Embryonic facial prominence (tissue), 1 donor: ENCODE measurements around the gene SNX18.
"Not testable (repeated sequence)": the region's sequence is repeated elsewhere in the genome, so short reads cannot be mapped to it uniquely, and the experiment has no call there.

Experiments
- DNase-seq: peaks from one replicate; pipeline ENCODE4 v3.0.0-alpha.2; 2016; ENCODE audit errors: extremely low spot score

Gene SNX18

GRCh38 chr5:54518818-54519508 lies 1.4 kb downstream of the SNX18 start:
- no peak for DNase-seq

DNA sequence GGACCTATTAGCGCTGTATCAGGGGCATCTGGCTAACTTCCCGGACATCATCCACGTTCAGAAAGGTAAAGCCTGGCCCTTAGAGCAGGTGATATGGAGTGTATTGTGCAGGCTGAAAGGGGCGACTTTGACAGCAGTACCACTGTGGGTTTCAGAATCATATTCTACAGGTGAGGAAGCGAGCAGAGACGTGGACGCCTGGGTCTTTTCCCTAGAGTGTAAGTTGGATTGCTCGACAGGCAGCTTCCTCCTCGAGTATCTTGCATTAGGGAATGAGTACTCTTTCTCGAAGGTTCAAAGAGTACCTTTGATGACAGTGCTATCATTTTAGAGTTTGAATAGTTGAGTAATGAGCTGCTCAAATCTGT lies 1.9 kb downstream of the SNX18 start:
- no peak for DNase-seq

DNA sequence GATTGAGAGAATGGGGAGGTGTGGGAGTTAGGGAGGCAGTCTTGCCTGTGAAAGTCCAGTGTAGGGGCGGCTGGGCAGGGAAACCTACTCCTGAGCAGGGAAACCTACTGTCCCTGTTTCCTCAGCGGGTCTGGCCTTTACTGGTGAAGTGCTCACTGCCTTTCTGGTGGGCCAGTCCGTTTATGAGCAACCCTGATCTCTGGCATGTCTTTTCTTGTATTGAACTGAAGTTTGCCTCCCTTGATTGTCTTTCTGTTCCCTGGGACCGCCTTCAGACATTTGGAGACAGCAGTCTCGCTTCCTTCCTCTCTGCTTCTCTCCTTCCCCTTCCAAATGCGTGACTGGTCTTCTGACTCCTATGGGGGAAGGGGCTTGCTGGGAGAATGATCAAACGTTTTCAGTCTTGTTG lies 2.9 kb downstream of the SNX18 start:
- DNase-seq = no peak

DNA sequence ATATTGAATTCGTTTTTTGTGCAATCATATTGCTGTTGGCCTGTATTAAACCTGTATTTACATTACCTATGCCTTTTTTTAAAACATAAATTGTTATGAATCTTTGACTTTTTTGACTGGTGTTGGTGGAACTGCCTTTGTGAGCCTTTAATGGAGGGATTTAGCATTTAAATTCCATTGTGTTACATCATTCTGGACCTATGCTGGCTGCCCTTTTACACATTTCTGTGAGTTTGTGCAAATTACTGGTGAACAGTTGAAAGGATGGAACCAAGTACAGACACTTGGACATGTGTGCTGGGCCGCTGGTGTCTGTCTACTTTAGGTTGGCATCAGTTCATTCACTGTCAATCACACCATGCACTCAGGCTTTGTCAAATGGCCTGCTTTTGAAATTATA lies 3.4 kb downstream of the SNX18 start:
- DNase-seq = no peak

- no peak for DNase-seq
These were observed 4.4 kb downstream of the SNX18 start for GRCh38 chr5:54521856-54522479.

DNA sequence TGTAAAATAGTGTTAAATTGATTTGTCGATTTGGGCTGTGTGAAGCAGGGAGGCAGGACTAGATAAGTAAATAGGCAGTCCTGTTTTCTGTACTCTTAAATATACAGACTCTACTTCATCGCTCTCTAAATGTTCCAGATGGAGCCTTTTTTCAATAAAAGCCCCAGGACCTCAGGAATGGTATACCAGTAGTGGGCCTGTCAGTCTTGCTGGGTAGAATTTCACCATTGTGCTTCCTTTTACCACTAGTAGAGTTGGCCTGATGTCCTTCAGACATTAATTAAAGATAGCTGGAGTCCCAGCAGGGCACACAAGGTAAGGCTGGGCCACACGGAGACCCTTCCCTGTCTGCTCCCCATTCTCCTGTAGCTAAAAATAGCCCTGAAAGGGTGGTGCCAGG lies 6.0 kb downstream of the SNX18 start:
- no peak for DNase-seq

GRCh38 chr5:54524082-54524481 lies 6.5 kb downstream of the SNX18 start:
- DNase-seq = no peak

DNA sequence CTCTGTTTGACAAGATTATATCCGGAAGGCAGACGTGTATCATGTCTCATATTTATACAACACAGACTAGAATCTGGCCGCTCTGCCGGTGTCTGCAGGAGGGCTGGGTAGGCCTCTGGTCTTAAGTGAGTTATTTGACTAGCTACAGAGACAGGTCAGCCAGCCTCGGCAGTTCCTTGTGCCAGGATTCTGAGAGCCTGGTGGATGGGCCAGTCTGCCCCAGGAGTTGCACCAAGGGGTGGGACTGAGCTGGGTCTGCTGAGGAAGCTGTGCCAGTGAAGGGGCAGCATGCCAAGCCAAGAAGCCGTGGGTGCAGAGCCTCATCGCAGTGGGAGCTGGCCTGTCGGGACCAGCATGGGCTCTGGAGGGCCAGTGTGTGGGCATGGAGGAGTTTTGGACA lies 7.1 kb downstream of the SNX18 start:
- no peak for DNase-seq

- no peak for DNase-seq
These were observed 7.7 kb downstream of the SNX18 start for GRCh38 chr5:54525261-54525660.

DNA sequence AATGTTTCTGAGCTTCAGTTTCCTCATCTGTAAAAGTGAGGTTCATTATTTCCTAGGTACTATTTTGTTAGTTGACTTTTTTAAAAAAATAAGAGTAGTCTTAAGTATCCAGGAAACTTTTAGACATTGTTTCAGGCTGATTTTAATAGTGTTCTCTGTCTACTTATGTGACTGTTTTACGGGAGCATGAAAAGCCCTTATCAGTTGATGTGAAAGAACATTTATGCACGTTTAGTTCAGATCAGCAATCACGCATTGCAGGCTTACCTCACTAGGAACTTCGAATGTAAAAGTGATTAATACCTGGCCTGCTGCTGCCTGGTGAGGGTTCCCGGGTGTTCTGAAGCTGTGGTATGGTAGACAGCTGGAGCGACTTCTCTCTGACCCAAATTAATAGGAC lies 8.1 kb downstream of the SNX18 start:
- no peak for DNase-seq

GRCh38 chr5:54526604-54527288 lies 9.2 kb downstream of the SNX18 start:
- no peak for DNase-seq

DNA sequence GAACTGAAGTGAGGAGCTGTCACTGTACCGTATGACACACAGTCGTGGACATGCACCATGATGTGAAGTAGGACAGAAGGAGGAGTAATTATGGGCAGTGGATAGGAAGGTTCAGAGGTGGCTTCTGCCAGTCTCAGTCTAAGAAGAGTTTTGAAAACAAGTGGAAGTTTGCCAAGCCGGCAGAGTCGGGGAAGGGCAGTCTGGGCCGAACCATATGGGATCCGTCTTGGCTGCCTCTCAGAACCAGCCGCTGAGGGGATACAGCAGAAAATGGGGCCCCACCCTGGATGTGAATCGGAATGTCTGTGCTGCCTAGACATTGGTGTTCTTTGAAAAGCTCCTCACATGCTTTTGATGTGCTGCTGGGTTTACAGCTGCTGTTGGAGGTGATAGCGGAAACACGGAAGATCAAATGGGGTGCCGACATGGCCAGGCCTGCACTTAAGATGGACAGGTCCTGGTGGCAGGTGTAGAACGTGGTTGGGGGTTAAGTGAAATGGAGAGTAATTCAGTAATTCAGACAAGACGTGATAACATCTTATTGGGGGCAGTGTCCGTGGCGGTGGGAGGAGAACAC lies 11.2 kb downstream of the SNX18 start:
- no peak for DNase-seq

GRCh38 chr5:54529565-54529964 lies 12.0 kb downstream of the SNX18 start:
- DNase-seq = no peak

DNA sequence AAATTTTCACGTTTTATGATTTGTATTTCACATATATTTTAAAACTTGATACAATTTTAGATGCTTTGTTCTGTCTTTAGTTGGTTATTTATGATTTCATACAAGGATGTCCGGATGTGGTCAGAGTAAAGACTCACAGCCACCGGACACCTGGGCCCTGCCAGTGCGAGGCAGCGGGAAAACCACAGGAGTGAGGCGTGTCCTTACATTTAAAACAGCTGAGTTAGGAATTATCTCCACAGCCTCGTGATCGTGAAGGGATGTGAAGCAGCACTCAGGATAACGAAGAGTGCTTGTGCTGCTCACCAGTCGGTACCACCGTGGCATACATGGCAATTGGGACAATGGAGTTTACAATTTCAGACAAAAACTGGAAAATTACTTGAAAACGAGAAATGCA lies 14.0 kb downstream of the SNX18 start:
- DNase-seq = no peak

GRCh38 chr5:54533541-54534190 lies 16.1 kb downstream of the SNX18 start:
- no peak for DNase-seq

DNA sequence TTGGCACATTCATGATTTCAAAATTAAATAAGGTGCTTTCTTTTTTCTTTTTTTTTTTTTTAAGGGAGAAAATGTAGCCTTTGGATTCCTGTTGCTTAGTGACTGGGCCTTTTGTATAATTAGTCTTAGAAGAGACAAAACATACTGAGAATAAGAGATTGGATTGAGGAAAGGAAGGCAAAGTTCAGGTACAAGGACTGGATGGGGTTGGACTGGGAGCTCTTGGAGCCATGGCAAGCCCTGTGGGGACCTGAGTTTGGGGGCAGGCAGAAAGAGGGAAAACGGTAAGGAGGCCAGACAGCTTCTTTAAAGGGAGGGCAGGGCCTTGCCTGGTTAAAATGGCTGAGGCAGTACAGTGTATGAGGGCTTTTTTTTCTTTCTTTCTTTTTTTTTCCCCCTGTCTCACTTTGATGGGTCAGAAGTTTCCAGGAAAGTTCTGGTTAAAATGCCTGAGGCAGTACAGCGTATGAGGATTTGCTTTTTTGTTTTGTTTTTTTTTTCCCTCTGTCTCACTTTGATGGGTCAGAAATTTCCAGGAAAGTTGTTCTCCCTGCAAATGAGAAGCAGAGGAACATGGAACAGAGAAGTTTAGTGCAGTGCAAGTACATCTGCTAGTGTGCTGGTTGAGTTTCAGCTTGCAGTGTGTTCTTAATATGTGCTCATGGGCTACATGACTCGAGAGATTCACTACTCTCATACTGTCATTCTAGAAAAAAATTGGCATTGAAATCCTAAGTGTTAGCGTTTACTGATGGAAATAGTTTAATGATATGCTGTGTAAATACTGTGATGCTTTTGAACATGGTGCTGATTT lies 16.8 kb downstream of the SNX18 start:
- DNase-seq = no peak

DNA sequence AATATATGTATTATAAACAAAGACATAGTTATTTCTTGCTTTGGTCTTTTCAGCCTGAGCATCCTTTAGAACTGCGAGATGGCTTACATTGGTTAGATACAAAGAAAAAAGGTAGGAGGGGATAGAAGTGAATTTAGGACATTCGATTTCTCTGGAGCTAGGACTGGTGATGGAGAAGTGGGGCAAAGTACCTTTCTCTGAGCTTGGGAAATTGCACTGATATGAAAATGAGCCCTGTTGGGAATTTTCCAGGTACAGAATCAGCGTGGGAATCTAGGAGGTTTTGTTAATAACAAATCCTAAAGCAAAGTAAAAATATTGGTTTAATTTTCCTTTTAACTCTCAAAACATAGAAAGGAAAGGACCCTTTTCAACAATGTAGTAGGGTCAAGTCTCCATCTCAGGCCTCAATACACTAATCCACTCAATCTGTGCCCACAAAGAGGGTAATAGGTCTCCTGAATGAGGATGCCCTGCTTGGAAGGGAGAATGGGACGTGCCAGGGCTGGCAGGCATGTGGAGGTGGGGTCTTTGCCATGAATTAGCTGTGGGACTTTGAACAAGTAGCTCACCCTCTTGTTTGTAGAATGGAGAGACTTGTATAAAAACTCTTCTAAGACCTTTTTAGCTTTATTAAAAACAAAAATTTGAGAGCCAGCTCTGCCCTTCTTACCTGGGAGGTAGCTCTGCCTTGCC lies 17.7 kb downstream of the SNX18 start:
- DNase-seq = no peak

- DNase-seq = not testable (repeated sequence)
These were observed 18.8 kb downstream of the SNX18 start for GRCh38 chr5:54536375-54536774.

DNA sequence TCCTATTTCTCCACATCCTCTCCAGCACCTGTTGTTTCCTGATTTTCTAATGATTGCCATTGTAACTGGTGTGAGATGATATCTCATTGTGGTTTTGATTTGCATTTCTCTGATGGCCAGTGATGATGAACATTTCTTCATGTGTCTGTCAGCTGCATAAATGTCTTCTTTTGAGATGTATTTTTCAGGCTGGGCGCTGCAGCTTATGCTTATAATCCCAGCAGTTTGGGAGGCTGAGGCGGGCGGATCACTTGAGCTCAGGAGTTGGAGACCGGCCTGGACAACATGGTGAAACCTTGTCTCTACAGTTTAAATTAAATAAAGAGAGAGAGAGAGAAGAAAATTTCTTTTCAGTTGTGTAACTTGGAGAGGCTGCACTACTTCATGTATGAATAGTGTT lies 19.3 kb downstream of the SNX18 start:
- DNase-seq = not testable (repeated sequence)

GRCh38 chr5:54537725-54538124 lies 20.2 kb downstream of the SNX18 start:
- DNase-seq = no peak

- no peak for DNase-seq
These were observed 20.6 kb downstream of the SNX18 start for GRCh38 chr5:54538156-54538555.
